Hippocampal formation (tissue), 2 donors: Measurements from ENCODE around the gene STK35.

Experiments used
- DNase-seq, 2 donors: peaks; one replicate each; lab custom pipeline; 2025; lab: John Stamatoyannopoulos, UW

The STK35 gene

DNA sequence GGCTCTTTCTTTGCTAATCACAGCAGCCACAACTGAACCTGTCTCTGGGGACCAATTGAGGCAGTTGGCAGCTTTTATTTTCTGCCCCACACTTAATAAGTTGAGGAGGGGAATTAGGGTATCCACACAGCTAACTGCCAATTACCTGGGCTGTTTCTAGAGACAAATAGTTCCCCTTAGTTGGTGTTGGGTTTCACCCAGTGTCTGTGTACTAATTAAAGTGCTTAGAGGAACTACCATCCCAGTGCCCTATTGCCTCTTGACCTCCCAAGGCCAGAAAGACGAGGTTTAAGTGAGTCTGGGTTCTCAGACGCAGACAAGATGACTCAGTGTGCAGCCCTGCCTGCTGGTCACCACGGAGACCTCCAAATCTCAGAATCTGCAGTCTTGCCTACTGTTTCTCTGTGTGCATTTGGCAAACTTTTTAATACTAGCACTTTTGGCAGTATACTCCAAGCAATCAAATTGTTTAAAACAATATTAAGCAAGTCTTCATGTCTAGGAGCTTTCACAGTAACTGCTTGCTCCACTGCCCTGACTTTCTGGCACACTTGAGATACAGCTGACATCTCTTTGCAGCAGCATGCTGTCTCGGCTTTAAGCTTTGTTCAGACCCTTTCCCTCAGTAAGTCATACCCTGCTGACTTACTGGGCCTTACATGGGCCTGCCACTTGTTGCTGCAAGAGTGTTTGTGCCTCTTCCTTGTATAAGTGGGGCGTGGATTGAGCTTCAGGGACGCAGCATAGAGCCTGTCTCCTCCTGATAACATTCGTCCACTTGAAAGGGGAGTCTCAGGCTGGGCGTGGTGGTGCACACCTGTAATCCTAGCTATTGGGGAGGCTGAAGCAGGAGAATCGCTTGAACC lies 31.9 kb downstream of the STK35 start:
- DNase-seq = no peak

- DNase-seq = no peak
These were observed 33.4 kb downstream of the STK35 start for GRCh38 chr20:2135013-2135412.

DNA sequence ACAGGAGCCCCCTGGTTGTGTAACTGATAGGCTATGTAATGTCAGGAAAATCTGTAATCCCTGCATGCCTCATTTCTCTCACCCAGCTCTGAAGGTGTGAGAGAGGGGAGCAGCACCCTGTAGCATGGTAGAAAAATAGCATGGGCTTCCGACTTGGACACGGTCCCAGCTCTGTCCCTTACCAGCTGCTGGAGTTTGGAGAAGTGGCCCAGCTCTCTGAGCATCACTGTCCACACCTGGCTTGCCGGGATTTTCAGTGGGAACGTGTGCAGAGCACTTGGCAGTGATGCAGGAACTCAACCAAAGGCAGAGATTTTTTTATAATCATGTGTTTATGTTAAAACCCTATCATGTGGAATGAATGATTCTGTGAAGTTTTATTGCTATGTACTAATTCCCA lies 34.6 kb downstream of the STK35 start:
- DNase-seq = no peak

GRCh38 chr20:2137552-2138201 lies 36.0 kb downstream of the STK35 start:
- DNase-seq = no peak

- DNase-seq = no peak
These were observed 36.8 kb downstream of the STK35 start for GRCh38 chr20:2138396-2138795.

DNA sequence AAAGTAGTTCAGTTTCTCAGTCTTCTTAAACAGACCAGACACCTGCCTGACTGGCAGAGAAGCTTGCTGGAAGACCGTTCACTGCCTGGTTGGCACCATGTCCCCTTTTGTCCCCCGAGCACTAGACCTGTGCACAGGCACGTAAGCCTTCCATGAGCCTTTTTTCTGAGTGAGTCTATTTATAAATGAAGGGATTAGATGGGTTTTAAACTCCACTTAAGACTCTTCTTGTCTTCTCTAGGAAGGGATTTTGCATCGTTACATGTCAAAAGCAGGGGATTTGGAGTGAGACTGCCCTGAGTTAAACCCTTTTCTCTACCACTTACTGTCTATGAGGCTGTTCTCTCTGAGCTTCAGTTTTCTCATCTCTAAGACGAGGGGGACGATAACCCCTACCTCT lies 37.6 kb downstream of the STK35 start:
- no peak for DNase-seq

DNA sequence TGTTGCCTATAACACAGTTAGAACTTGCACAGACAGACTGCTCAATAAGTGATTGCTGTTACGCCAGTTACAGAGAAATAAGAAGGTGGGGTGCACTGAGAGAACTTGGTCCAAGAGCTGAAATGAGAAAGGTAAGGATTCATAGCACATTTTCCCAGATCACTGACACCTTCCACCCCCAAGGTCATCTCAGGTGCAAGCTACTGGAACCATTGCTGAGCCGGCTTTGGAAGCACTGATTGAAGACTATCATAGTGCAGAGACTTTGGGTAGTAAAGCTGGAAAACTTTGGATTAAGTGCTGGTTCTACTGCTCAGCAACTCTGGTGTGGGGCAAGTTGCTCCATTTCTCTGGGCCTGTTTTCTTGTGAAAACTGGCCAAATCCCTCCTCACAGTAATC lies 38.1 kb downstream of the STK35 start:
- no peak for DNase-seq

- no peak for DNase-seq
These were observed 38.9 kb downstream of the STK35 start for GRCh38 chr20:2140561-2140960.

- no peak for DNase-seq
These were observed 40.3 kb downstream of the STK35 start for GRCh38 chr20:2141600-2142575.

DNA sequence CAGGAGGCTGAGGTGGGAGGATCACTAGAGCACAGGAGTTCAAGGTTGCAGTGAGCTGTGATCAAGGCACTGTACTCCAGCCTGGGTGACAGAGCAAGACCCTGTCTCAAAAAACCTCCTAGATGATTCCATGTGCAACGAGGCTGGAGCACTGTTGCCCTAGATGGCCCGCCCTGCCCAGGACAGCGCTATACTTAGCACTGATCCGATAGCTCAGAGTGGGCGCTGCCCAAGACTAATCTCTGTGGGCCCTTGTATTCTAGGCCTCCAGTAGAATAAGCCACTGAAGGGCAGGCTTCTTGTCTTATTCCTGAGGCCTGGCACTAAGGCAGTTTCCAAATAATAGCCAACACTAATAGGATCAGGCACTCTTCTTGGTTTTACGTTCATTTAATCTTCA lies 41.0 kb downstream of the STK35 start:
- no peak for DNase-seq

DNA sequence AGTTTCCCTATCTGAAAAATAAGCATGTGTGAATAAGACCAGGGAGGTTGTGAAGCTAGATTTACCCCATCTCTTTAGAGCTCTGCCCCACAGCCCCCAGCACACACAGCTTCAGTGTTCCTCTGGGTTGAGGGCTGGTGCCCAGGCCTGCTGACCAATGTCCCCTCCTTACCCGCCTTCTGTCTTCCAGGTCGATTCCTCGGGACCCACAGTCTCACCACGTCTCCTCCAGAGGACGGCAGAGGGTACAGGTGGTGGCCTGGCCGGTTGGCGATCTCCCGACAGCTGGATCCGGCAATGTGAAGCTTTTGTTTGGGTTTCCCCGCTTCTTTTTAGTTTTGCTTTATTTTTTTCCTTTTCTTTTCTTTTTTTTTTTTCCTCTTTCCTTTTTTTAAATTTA lies 42.0 kb downstream of the STK35 start:
- no peak for DNase-seq

DNA sequence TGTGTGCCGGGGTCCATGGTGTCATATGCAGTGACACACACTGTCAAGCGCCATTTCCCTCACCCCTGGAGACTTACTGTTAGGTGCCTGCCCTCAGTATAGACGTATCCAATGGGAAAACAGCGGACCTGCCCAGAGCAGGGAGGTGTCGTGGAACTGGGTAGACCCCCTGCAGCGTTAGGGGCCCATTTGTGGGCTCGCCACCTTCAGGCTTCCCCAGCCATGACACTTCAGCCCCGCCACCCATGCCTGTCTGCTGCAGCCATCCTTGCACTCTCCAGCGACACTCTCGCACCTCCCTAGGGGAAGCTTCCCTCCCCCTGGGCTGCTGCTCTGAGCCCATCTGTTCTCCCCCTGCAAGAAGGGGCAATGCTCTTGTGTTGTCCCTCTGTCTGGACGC lies 43.2 kb downstream of the STK35 start:
- no peak for DNase-seq

- DNase-seq = no peak
These were observed 43.7 kb downstream of the STK35 start for GRCh38 chr20:2145376-2145775.

DNA sequence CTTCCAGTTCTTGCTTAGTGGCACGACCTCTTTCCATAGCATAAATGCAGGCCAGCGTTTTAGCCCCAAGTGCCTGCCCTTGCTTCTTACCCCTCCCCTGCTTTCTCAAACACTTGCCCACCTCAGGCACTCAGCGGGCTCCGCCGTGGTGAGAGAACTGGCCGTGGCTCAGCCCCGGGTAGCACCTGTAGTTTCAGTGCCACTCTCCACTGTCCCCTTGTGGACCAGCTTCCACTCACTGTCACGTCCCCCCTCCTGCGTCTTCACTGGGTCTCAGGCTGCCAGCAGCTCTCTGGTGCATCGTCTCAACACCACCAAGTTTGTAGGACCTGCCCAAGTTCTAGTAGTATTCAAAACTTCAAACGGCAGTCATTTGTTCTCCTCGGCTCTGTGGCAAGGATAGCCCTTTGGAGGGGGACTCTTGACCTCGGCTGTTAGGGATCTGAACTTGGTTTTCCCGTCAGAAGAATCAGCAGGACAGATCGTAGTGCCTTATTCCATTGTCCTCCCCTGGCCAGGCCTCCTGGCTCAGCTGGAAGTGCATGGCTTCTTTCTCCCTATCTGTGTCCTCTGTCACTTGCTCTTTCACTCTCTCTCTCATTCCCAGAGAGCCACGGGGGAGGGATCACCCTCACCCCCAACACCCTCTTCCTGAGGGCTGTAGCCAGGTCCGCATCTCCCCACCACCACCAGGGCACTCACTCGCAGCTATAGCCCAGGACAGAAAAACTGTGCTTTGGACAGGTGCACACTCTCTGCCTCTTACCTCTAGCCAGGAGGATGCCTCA lies 44.6 kb downstream of the STK35 start:
- no peak for DNase-seq

DNA sequence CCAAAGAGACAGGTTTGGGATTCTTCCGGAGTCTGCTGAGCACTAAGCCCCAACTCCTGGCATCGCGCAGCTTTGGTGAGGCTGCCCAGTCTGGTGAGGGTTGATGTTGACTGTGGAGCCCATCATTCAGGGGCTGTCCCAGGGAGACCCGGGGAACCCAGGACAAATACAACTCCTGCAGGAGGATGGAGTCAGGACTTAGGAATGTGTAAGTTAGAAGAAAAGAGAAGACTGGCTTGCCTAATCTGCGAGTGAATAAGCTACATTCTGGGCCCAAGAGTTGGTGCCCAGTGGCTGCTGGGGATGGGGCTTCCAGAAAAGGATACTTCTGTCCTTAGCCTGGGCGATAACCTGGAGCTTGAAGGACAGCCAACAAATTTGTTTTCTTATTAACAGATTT lies 47.9 kb downstream of the STK35 start:
- DNase-seq = no peak

DNA sequence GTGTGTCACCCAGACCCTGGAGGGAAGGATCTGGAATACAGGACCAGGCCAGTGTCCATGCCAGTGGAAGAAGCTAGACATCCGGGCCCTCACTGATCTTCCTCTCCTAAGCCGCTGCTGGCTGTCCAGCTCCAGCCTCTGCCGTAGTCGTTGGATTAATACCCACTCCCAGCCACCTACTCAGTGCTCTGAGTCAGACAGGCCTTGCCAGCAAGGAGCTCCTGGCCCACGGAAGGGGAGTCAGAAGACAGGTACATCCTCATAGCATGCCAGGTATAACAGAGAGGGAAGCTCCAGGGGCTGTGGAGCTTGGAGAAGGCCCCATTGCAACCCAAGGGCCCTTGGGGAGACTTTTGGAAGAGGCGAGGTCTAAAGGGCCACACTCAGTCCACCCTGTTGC lies 49.0 kb downstream of the STK35 start:
- no peak for DNase-seq

DNA sequence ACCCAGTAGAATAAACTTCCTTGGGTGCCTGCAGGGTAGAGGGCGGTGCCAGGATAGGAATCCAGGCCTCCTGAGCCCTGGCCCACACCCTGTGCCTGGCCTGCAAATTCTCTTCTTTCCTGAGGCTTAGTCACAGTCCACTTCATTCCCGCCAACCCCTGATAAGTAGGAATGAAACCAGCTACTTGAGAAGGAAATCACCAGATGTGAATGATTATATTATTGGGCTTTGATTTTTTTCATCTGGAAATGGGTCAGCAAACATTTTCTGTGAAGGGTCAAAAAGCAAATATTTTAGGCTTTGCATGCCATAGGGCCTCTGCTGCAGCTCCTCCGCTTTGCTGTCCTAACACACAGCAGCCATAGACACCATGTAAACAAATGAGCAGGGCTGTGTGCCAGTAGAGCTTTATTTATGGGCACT lies 50.2 kb downstream of the STK35 start:
- DNase-seq = no peak

DNA sequence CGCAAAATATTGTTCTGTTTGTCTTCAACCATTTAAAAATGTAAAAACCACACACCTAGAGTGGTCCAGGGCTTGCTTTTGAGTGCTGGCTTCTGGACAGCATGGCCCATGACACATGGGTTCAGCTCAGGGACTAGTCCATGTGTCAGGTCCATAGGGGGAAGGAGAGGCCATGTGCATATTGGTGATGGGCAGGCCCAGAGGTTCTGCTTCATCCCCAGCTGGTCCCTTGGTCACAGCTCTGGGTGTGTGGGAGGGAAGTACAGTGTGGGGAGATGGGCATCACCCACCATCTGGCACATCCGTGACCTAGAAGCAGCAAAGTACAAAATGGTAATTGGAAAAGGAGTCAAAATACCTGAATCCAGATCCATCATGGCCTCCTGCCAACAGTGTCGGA lies 50.7 kb downstream of the STK35 start:
- no peak for DNase-seq

DNA sequence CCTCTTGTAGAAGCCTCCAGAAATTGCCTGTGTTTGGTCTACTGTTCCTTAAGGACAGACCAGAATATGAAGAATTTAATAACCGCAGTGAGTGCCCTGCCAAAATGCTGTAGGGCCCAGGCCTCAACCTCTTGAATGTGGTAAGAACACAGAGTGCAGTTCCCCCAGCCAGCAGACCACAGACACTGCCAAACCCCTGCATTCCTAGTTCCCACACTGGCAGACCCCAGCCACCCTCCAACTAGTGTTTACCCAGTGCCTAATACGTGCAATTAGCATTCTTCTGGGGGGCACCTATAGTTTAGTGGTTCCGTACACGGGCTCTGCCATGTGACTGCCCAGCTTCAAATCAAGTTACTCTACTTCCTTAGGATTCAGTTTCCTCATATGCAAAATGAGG lies 51.7 kb downstream of the STK35 start:
- DNase-seq = no peak

- DNase-seq = no peak
These were observed 54.6 kb downstream of the STK35 start for GRCh38 chr20:2156224-2156623.
